NOMO-1 treated with DMSO at 0.1 percent for 48 hours (cell line): ENCODE data around the gene TRPC4AP.

ENCODE experiments used
- DNase-seq: peaks from one replicate; lab custom pipeline; 2025; ENCODE audit not compliant: unreplicated experiment; lab: John Stamatoyannopoulos, UW

Gene TRPC4AP

GRCh38 chr20:34971561-34972235, 120.9 kb downstream of the TRPC4AP start:
- DNase-seq: no peak

GRCh38 chr20:34970846-34971560, 121.6 kb downstream of the TRPC4AP start:
- DNase-seq: no peak

GRCh38 chr20:34970193-34970840, 122.3 kb downstream of the TRPC4AP start:
- no peak for DNase-seq

GRCh38 chr20:34968042-34968775, 124.4 kb downstream of the TRPC4AP start:
- DNase-seq: no peak

- no peak for DNase-seq
Observed at GRCh38 chr20:34967421-34967820, 125.2 kb downstream of the TRPC4AP start.

- DNase-seq: no peak
Observed at GRCh38 chr20:34965051-34965450, 127.6 kb downstream of the TRPC4AP start.

GRCh38 chr20:34964486-34964885, 128.1 kb downstream of the TRPC4AP start:
- no peak for DNase-seq

GRCh38 chr20:34956751-34957472, 135.7 kb downstream of the TRPC4AP start:
- no peak for DNase-seq

- DNase-seq: no peak
Observed at GRCh38 chr20:34956041-34956458, 136.6 kb downstream of the TRPC4AP start.

GRCh38 chr20:34955231-34956040, 137.2 kb downstream of the TRPC4AP start, which contains the start of the genes GSS and MYH7B:
GSS (minus strand) TSS chr20:34955806; CDS start chr20:34951852, 3,954 bp downstream.
MYH7B (plus strand) TSS chr20:34955868; CDS start chr20:34978006, 22,138 bp downstream.
- DNase-seq: peak; percentile 94

- peak; percentile 41 for DNase-seq
Observed at GRCh38 chr20:34954904-34955230, 137.7 kb downstream of the TRPC4AP start.

GRCh38 chr20:34953960-34954359, 138.6 kb downstream of the TRPC4AP start:
- no peak for DNase-seq

- no peak for DNase-seq
Observed at GRCh38 chr20:34952671-34953070, 139.9 kb downstream of the TRPC4AP start.
